ENCODE data around the gene CPT1B. TPM values are rescaled to one million over a fixed set of nuclear protein-coding genes. Genes with fewer than 3 reads are reported as not detected.

CPT1B gene
- total RNA-seq, 6 donors from 2014 or later, result 7.3 to 54.5 (median 19.4) TPM

- Histone ChIP-seq H3K27ac (no peak overlapping the region), H3K27me3 (no peaks in the 10 kb centered on the region), H3K36me3 (no peaks in the 10 kb centered on the region), H3K9me3 (no peaks in the 10 kb centered on the region), H3K4me1 (peaks cover 3 to 9% (median 8%) of the 10 kb centered on the region in 4 donors), H3K4me3 (no peak overlapping the region)
- ATAC-seq (ENCODE audit: low FRiP score in 2 of 2), result no peak
- no peak for DNase-seq
- 90 to 95% methylated on average over 4 to 5 of the region's 5 CpGs for WGBS, 2 donors
- TF ChIP-seq CTCF (IDR thresholded peaks at IDR 0.05) (no peak), POLR2A (IDR thresholded peaks at IDR 0.05) (no peak)
These were observed 9.2 kb upstream of the CPT1B start for GRCh38 chr22:50587407-50587806.

GRCh38 chr22:50586416-50586815 is 8.2 kb upstream of the CPT1B start:
- 83 to 84% methylated on average over 3 to 5 of the region's 5 CpGs for WGBS, 2 donors
- H3K4me1 ChIP-seq, result peaks cover 9 to 17% (median 14%) of the 10 kb centered on the region in 4 donors
- no peak overlapping the region for H3K27ac ChIP-seq
- TF ChIP-seq POLR2AphosphoS5 (IDR thresholded peaks at IDR 0.05), result no peak
- ATAC-seq (ENCODE audit: low FRiP score in 2 of 2) (no peak), DNase-seq (no peak)
- H3K9me3 ChIP-seq, result no peaks in the 10 kb centered on the region
- no peak overlapping the region for H3K4me3 ChIP-seq
- H3K27me3 ChIP-seq, result no peaks in the 10 kb centered on the region
- H3K36me3 ChIP-seq, result peaks cover 0 to under 1% (median 0%) of the 10 kb centered on the region in 4 donors

- peaks cover 11 to 23% (median 17%) of the 10 kb centered on the region in 4 donors for H3K4me1 ChIP-seq
- H3K27me3 ChIP-seq, result no peaks in the 10 kb centered on the region
- H3K36me3 ChIP-seq, result peaks cover 0 to 7% (median 2%) of the 10 kb centered on the region in 4 donors
- H3K4me3 ChIP-seq, result no peak overlapping the region
- no peak overlapping the region for H3K27ac ChIP-seq
- TF ChIP-seq POLR2AphosphoS5 (IDR thresholded peaks at IDR 0.05) (no peak), CTCF (IDR thresholded peaks at IDR 0.05) (no peak), POLR2A (IDR thresholded peaks at IDR 0.05) (no peak), EP300 (IDR thresholded peaks at IDR 0.05) (no peak)
- ATAC-seq (ENCODE audit: low FRiP score in 2 of 2) (no peak), DNase-seq (no peak)
- WGBS, 2 donors, result 88 to 96% methylated on average over 8 of the region's 8 CpGs
- H3K9me3 ChIP-seq, result no peaks in the 10 kb centered on the region
These were observed 7.6 kb upstream of the CPT1B start for GRCh38 chr22:50585781-50586180.

- DNase-seq, result no peak
- TF ChIP-seq POLR2A (IDR thresholded peaks at IDR 0.05), result no peak
- TF ChIP-seq CTCF (IDR thresholded peaks at IDR 0.05), result no peak
- no peak for TF ChIP-seq EP300 (IDR thresholded peaks at IDR 0.05)
- no peak for TF ChIP-seq POLR2AphosphoS5 (IDR thresholded peaks at IDR 0.05)
- WGBS, 2 donors, result 91 to 94% methylated on average over 3 of the region's 3 CpGs
These were observed 7.0 kb upstream of the CPT1B start for GRCh38 chr22:50585238-50585637.

GRCh38 chr22:50584106-50585096 is 6.2 kb upstream of the CPT1B start:
- Histone ChIP-seq H3K36me3 (peaks cover 0 to 10% (median 7%) of the 10 kb centered on the region in 4 donors), H3K4me1 (peaks cover 11 to 24% (median 17%) of the 10 kb centered on the region in 4 donors), H3K4me3 (no peak overlapping the region), H3K9me3 (no peaks in the 10 kb centered on the region), H3K27me3 (no peaks in the 10 kb centered on the region), H3K27ac (no peak overlapping the region)
- 95% methylated on average over 23 of the region's 23 CpGs for WGBS, 2 donors
- no peak for DNase-seq
- TF ChIP-seq CTCF (IDR thresholded peaks at IDR 0.05) (no peak), POLR2A (IDR thresholded peaks at IDR 0.05) (no peak), POLR2AphosphoS5 (IDR thresholded peaks at IDR 0.05) (no peak), EP300 (IDR thresholded peaks at IDR 0.05) (no peak)
- ATAC-seq (ENCODE audit: low FRiP score in 2 of 2), result no peak

More at GRCh38 chr22:50585238-50585637, 7.0 kb upstream of the CPT1B start:
- Histone ChIP-seq H3K27ac (no peak overlapping the region), H3K4me3 (no peak overlapping the region), H3K9me3 (no peaks in the 10 kb centered on the region), H3K4me1 (peaks cover 11 to 24% (median 17%) of the 10 kb centered on the region in 4 donors), H3K27me3 (no peaks in the 10 kb centered on the region), H3K36me3 (peaks cover 0 to 8% (median 5%) of the 10 kb centered on the region in 4 donors)
- no peak for ATAC-seq (ENCODE audit: low FRiP score in 2 of 2)
